Measurements from ENCODE around the gene SMIM32.

SMIM32 gene

GRCh38 chr5:136185974-136186665 is 6.8 kb downstream of the SMIM32 start:
- no peak for DNase-seq

GRCh38 chr5:136182618-136183017 is 10.3 kb downstream of the SMIM32 start:
- DNase-seq = no peak

- peak; percentile 12 for DNase-seq
Observed at GRCh38 chr5:136174021-136174659, 18.8 kb downstream of the SMIM32 start.

- DNase-seq = no peak
Observed at GRCh38 chr5:136169218-136169617, 23.7 kb downstream of the SMIM32 start.

- no peak for DNase-seq
Observed at GRCh38 chr5:136166909-136167308, 26.1 kb downstream of the SMIM32 start.

- no peak for DNase-seq
Observed at GRCh38 chr5:136164226-136164625, 28.7 kb downstream of the SMIM32 start.

GRCh38 chr5:136162008-136162407 is 31.0 kb downstream of the SMIM32 start:
- DNase-seq = no peak

- DNase-seq = no peak
Observed at GRCh38 chr5:136159457-136159856, 33.5 kb downstream of the SMIM32 start.

- no peak for DNase-seq
Observed at GRCh38 chr5:136157514-136157913, 35.4 kb downstream of the SMIM32 start.

GRCh38 chr5:136155761-136156160 is 37.2 kb downstream of the SMIM32 start:
- no peak for DNase-seq

GRCh38 chr5:136155078-136155477 is 37.9 kb downstream of the SMIM32 start:
- no peak for DNase-seq

- DNase-seq = no peak
Observed at GRCh38 chr5:136153581-136154236, 39.3 kb downstream of the SMIM32 start.

- DNase-seq = no peak
Observed at GRCh38 chr5:136149891-136150290, 43.1 kb downstream of the SMIM32 start.

GRCh38 chr5:136147632-136148031 is 45.3 kb downstream of the SMIM32 start:
- no peak for DNase-seq

GRCh38 chr5:136146201-136146600 is 46.8 kb downstream of the SMIM32 start:
- DNase-seq = no peak

- no peak for DNase-seq
Observed at GRCh38 chr5:136145030-136145429, 47.9 kb downstream of the SMIM32 start.

- DNase-seq = no peak
Observed at GRCh38 chr5:136143763-136144162, 49.2 kb downstream of the SMIM32 start.

- no peak for DNase-seq
Observed at GRCh38 chr5:136143312-136143711, 49.6 kb downstream of the SMIM32 start.

GRCh38 chr5:136141561-136141960 is 51.4 kb downstream of the SMIM32 start:
- no peak for DNase-seq

Measured in DMS79 treated with DMSO at 0.1 percent for 48 hours (cell line).